Keratinocyte (primary cell): ENCODE data around the gene TSPEAR. TPM values are rescaled to one million over a fixed set of nuclear protein-coding genes. Genes with fewer than 3 reads are reported as not detected.

Experiments
- DNase-seq: peaks from one replicate; pipeline ENCODE4 v3.0.0-alpha.2; 2011; ENCODE audit warnings: low read depth, missing footprints, low spot score
- FAIRE-seq: peaks from 2 replicates; lab custom pipeline; 2011; peaks lifted over from hg19 to GRCh38; lab: Jason Lieb, UNC
- H2AFZ ChIP-seq: 2 replicates; pipeline ENCODE4 v1.6.0; 2012; ENCODE audit warnings: low read length, control low read depth, inconsistent platforms; ENCODE audit not compliant: control insufficient read depth
- H3K27ac ChIP-seq: 2 replicates; pipeline ENCODE4 v1.5.1; 2011; ENCODE audit warnings: low read length; ENCODE audit not compliant: control insufficient read depth, insufficient read depth
- H3K27me3 ChIP-seq: 3 replicates; pipeline ENCODE4 v1.6.0; 2011; ENCODE audit warnings: low read length; ENCODE audit not compliant: control insufficient read depth, insufficient read depth; ENCODE audit errors: extremely low read depth
- H3K36me3 ChIP-seq, 2 experiments: 2 replicates in 1 of 2; 3 replicates in 1 of 2; pipeline ENCODE4 v1.5.1; 2011; ENCODE audit warnings: low read length in 2 of 2, mild to moderate bottlenecking in 1 of 2; ENCODE audit not compliant: control insufficient read depth in 2 of 2, insufficient read depth in 2 of 2; ENCODE audit errors: extremely low read depth in 1 of 2
- H3K4me1 ChIP-seq: 3 replicates; pipeline ENCODE4 v1.5.1; 2011; ENCODE audit warnings: low read length; ENCODE audit not compliant: control insufficient read depth, insufficient read depth; ENCODE audit errors: extremely low read depth
- H3K4me2 ChIP-seq: 3 replicates; pipeline ENCODE4 v1.6.0; 2011; ENCODE audit warnings: low read depth, low read length; ENCODE audit not compliant: control insufficient read depth, insufficient read depth; ENCODE audit errors: extremely low read depth
- H3K4me3 ChIP-seq, 3 experiments: fragments of 200-600 bp in 1 of 3; sonication (generic) in 1 of 3; 2 replicates in 2 of 3; 3 replicates in 1 of 3; pipeline ENCODE4 v1.5.1; 2011 to 2016; ENCODE audit warnings: low read length in 3 of 3, mild to moderate bottlenecking in 3 of 3, control low read depth in 2 of 3, inconsistent platforms in 1 of 3, low read depth in 1 of 3, mixed read lengths in 1 of 3, mixed run types in 1 of 3, moderate library complexity in 1 of 3; ENCODE audit not compliant: control insufficient read depth in 2 of 3, insufficient read depth in 2 of 3; ENCODE audit errors: extremely low read depth in 1 of 3
- H3K79me2 ChIP-seq: 2 replicates; pipeline ENCODE4 v1.6.0; 2012; ENCODE audit warnings: low read length; ENCODE audit not compliant: control insufficient read depth, insufficient read depth
- H3K9ac ChIP-seq: 3 replicates; pipeline ENCODE4 v1.6.0; 2011; ENCODE audit warnings: low read length; ENCODE audit not compliant: control insufficient read depth, insufficient read depth; ENCODE audit errors: extremely low read depth
- H3K9me1 ChIP-seq: 3 replicates; pipeline ENCODE4 v1.6.0; 2011; ENCODE audit warnings: low read length; ENCODE audit not compliant: control insufficient read depth, insufficient read depth; ENCODE audit errors: extremely low read depth
- H3K9me3 ChIP-seq: 2 replicates; pipeline ENCODE4 v1.5.1; 2012; ENCODE audit warnings: low read depth, low read length; ENCODE audit not compliant: control insufficient read depth
- H4K20me1 ChIP-seq: 3 replicates; pipeline ENCODE4 v1.6.0; 2011; ENCODE audit warnings: low read length; ENCODE audit not compliant: control insufficient read depth, insufficient read depth; ENCODE audit errors: extremely low read depth
- EZH2 ChIP-seq: IDR thresholded peaks from one replicate; pipeline ENCODE4 v1.6.1; 2012; ENCODE audit warnings: inconsistent platforms, mild to moderate bottlenecking, low read length, moderate library complexity
- dilution Hi-C: fragments of 300-500 bp; cut with MboI; formaldehyde crosslinking; loops from one replicate; pipeline ENCODE4 v1.7.0; 2020; ENCODE audit warnings: low sequenced_read_pairs; ENCODE audit not compliant: extremely low pct_ligation_motif_present
- polyA plus RNA-seq, 5 experiments: library from polyadenylated mRNA; depleted of rRNA in 3 of 5; stranded (reverse) in 3 of 5; stranded (forward) in 1 of 5; unstranded in 1 of 5; fragments of >200 nt; gene quantifications; 1 replicate in 1 of 5; 2 replicates in 3 of 5; 3 replicates in 1 of 5; pipeline versions ENCODE4 v1.2.1 to v1.2.3, GENCODE V29; 2011 to 2012; ENCODE audit warnings: missing spikeins in 2 of 5, low read depth in 1 of 5, low replicate concordance in 1 of 5
- TF ChIP-seq, protein P1 (sequence below), 3 experiments: IDR thresholded peaks in 1 of 3; conservative IDR thresholded peaks in 1 of 3; optimal IDR thresholded peaks in 1 of 3; 2 replicates in 2 of 3; 3 replicates in 1 of 3; pipeline versions ENCODE3 to v1.5.1; 2011; ENCODE audit warnings: low read length in 3 of 3, mild to moderate bottlenecking in 3 of 3, moderate library complexity in 2 of 3, control low read depth in 1 of 3, inconsistent platforms in 1 of 3; ENCODE audit not compliant: insufficient read depth in 2 of 3; ENCODE audit errors: extremely low read depth in 1 of 3

The TSPEAR gene
- polyA plus RNA-seq, 1 donor (not counting 4 experiments of a cell fraction or from before 2014, with no cell fraction given): 0.12 TPM

GRCh38 chr21:44596068-44596725, 115.2 kb downstream of the TSPEAR start:
- H3K27me3 ChIP-seq: no peaks in the 10 kb centered on the region
- H4K20me1 ChIP-seq: no peaks in the 10 kb centered on the region
- no peak overlapping the region for H3K4me2 ChIP-seq
- no peaks in the 10 kb centered on the region for H3K79me2 ChIP-seq
- DNase-seq: no peak
- no peaks in the 10 kb centered on the region for H3K9me1 ChIP-seq
- dilution Hi-C loops: no loop called here
- H3K9ac ChIP-seq: no peak overlapping the region
- H3K27ac ChIP-seq: no peak overlapping the region
- FAIRE-seq: peak; percentile 74
- no peak for TF ChIP-seq EZH2
- TF ChIP-seq, protein P1, sequence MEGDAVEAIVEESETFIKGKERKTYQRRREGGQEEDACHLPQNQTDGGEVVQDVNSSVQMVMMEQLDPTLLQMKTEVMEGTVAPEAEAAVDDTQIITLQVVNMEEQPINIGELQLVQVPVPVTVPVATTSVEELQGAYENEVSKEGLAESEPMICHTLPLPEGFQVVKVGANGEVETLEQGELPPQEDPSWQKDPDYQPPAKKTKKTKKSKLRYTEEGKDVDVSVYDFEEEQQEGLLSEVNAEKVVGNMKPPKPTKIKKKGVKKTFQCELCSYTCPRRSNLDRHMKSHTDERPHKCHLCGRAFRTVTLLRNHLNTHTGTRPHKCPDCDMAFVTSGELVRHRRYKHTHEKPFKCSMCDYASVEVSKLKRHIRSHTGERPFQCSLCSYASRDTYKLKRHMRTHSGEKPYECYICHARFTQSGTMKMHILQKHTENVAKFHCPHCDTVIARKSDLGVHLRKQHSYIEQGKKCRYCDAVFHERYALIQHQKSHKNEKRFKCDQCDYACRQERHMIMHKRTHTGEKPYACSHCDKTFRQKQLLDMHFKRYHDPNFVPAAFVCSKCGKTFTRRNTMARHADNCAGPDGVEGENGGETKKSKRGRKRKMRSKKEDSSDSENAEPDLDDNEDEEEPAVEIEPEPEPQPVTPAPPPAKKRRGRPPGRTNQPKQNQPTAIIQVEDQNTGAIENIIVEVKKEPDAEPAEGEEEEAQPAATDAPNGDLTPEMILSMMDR (optimal IDR thresholded peaks at IDR 0.05 in 1 of 3, IDR thresholded peaks at IDR 0.05 in 1 of 3, conservative IDR thresholded peaks at IDR 0.05 in 1 of 3; ENCODE audit: extremely low read depth in 1 of 3, insufficient read depth in 2 of 3, low read length in 3 of 3): no peak
- H3K9me3 ChIP-seq: no peaks in the 10 kb centered on the region
- H3K36me3 ChIP-seq: no peaks in the 10 kb centered on the region
- H2AFZ ChIP-seq: no peak overlapping the region
- peaks cover 7% of the 10 kb centered on the region for H3K4me1 ChIP-seq
- H3K4me3 ChIP-seq: no peak overlapping the region

GRCh38 chr21:44595524-44595923, 115.8 kb downstream of the TSPEAR start:
- Histone ChIP-seq H3K4me3 (no peak overlapping the region), H3K27me3 (no peaks in the 10 kb centered on the region), H3K4me2 (no peak overlapping the region), H3K9me3 (no peaks in the 10 kb centered on the region), H3K36me3 (no peaks in the 10 kb centered on the region), H3K27ac (no peak overlapping the region), H2AFZ (no peak overlapping the region), H3K4me1 (peaks cover 7% of the 10 kb centered on the region), H3K9ac (no peak overlapping the region), H3K79me2 (no peaks in the 10 kb centered on the region), H4K20me1 (no peaks in the 10 kb centered on the region), H3K9me1 (no peaks in the 10 kb centered on the region)
- dilution Hi-C loops: no loop called here
- TF ChIP-seq EZH2: no peak
- TF ChIP-seq, protein P1 (optimal IDR thresholded peaks at IDR 0.05 in 1 of 3, IDR thresholded peaks at IDR 0.05 in 1 of 3, conservative IDR thresholded peaks at IDR 0.05 in 1 of 3; ENCODE audit: extremely low read depth in 1 of 3, insufficient read depth in 2 of 3, low read length in 3 of 3): no peak
- DNase-seq (no peak), FAIRE-seq (no peak)
